Lung (tissue), 12 donors: ENCODE measurements around the gene TUBB3. TPM values are rescaled to one million over a fixed set of nuclear protein-coding genes. Genes with fewer than 3 reads are reported as not detected.
"Not testable (repeated sequence)": the region's sequence is repeated elsewhere in the genome, so short reads cannot be mapped to it uniquely, and the experiment has no call there.

Experiments
- ATAC-seq: fragments of 200-7000 bp; cut with Tn5 transposase; one replicate; pipeline ENCODE4 v1.9.1; 2020; ENCODE audit warnings: moderate number of reproducible peaks; ENCODE audit not compliant: insufficient read depth, low FRiP score
- DNase-seq, 3 donors: peaks; one replicate each; pipeline ENCODE4 v3.0.0-alpha.2; 2013 to 2017
- H3K27ac ChIP-seq, 2 donors: one replicate each; pipeline ENCODE4 v1.5.1; 2013; ENCODE audit warnings: mild to moderate bottlenecking in 2 of 2, moderate library complexity in 2 of 2, control low read depth in 1 of 2, inconsistent platforms in 1 of 2, low read depth in 1 of 2, low read length in 1 of 2
- H3K27me3 ChIP-seq, 3 donors: one replicate each; pipeline ENCODE4 v1.5.1; 2013; ENCODE audit warnings: low read length in 2 of 3; ENCODE audit not compliant: control insufficient read depth in 3 of 3, insufficient read depth in 3 of 3
- H3K36me3 ChIP-seq, 4 donors: one replicate each; pipeline ENCODE4 v1.5.1; 2013; ENCODE audit warnings: low read length in 4 of 4, mild to moderate bottlenecking in 1 of 4, moderate library complexity in 1 of 4; ENCODE audit not compliant: control insufficient read depth in 4 of 4, insufficient read depth in 4 of 4
- H3K4me1 ChIP-seq, 5 donors: one replicate each; pipeline ENCODE4 v1.5.1; 2013; ENCODE audit warnings: low read length in 5 of 5, mild to moderate bottlenecking in 2 of 5, moderate library complexity in 1 of 5; ENCODE audit not compliant: control insufficient read depth in 5 of 5, insufficient read depth in 5 of 5
- H3K4me3 ChIP-seq: one replicate; pipeline ENCODE4 v1.5.1; 2013; ENCODE audit warnings: mild to moderate bottlenecking, control low read depth, moderate library complexity
- H3K9ac ChIP-seq, 2 donors: one replicate each; pipeline ENCODE4 v1.5.1; 2013; ENCODE audit warnings: low read length in 2 of 2, control low read depth in 1 of 2; ENCODE audit not compliant: insufficient read depth in 1 of 2
- H3K9me3 ChIP-seq, 4 donors: one replicate each; pipeline ENCODE4 v1.5.1; 2013; ENCODE audit warnings: low read length in 3 of 4, mild to moderate bottlenecking in 1 of 4, moderate library complexity in 1 of 4; ENCODE audit not compliant: control insufficient read depth in 4 of 4, insufficient read depth in 3 of 4
- CTCF ChIP-seq: IDR thresholded peaks from 2 replicates; pipeline ENCODE4 v1.5.1; 2012; ENCODE audit warnings: mild to moderate bottlenecking; ENCODE audit errors: control extremely low read depth, extremely low read depth
- WGBS, 2 donors: extraction: QIAGEN DNeasy Blood & Tissue Kit; methylation state at CpG; one replicate each; pipeline ENCODE4 v1.1.7; 2013; 5-methylcytosine and 5-hydroxymethylcytosine counted together
- polyA plus RNA-seq, 2 donors: library from polyadenylated mRNA; stranded (reverse); fragments of 200-250 nt; gene quantifications; one replicate each; pipeline ENCODE4 v1.2.1, GENCODE V29; 2013
- total RNA-seq, 2 donors: library from RNA; depleted of rRNA in 1 of 2; stranded (reverse); fragments of >200 nt in 1 of 2; gene quantifications; one replicate each; pipeline ENCODE4 v1.2.1, GENCODE V29; 2014 to 2021
- donor health status: control.
- donor health status: control.
- donor health status: Bipolar disorder and iron deficiency.
- donor health status: healthy.
- donor health status: DM: yes; HTN: yes; CAD: no.

Gene TUBB3
- total and polyA plus RNA-seq, 4 donors: 1.3 to 15.6 (median 8.9) TPM

- Histone ChIP-seq H3K4me1 (no peaks in the 10 kb centered on the region), H3K9ac (no peak overlapping the region), H3K4me3 (no peak overlapping the region), H3K27ac (no peak overlapping the region), H3K27me3 (no peaks in the 10 kb centered on the region), H3K36me3 (peaks cover 0 to 55% (median 4%) of the 10 kb centered on the region in 4 donors), H3K9me3 (no peaks in the 10 kb centered on the region)
- ATAC-seq (no peak), DNase-seq (no peak)
- WGBS, 2 donors: 91 to 94% methylated on average over 25 of the region's 25 CpGs
- TF ChIP-seq CTCF: no peak
Measured at GRCh38 chr16:89964201-89964600, 41.1 kb downstream of the TUBB3 start.

- DNase-seq: no peak
- peaks cover 0 to 45% (median 5%) of the 10 kb centered on the region in 4 donors for H3K36me3 ChIP-seq
Measured at GRCh38 chr16:89965447-89966225, 42.5 kb downstream of the TUBB3 start.

GRCh38 chr16:89966756-89967155 lies 43.6 kb downstream of the TUBB3 start:
- H3K9me3 ChIP-seq: peaks cover 0 to 13% (median 2%) of the 10 kb centered on the region in 4 donors
- peaks cover 0 to 35% (median 4%) of the 10 kb centered on the region in 4 donors for H3K36me3 ChIP-seq
- no peak overlapping the region for H3K9ac ChIP-seq
- 87 to 88% methylated on average over 9 of the region's 9 CpGs for WGBS, 2 donors
- ATAC-seq: no peak
- H3K4me3 ChIP-seq: no peak overlapping the region
- peaks cover 2 to 8% (median 5%) of the 10 kb centered on the region in 5 donors for H3K4me1 ChIP-seq
- no peak overlapping the region for H3K27ac ChIP-seq
- no peak for TF ChIP-seq CTCF
- no peak for DNase-seq
- no peaks in the 10 kb centered on the region for H3K27me3 ChIP-seq

More at GRCh38 chr16:89965447-89966225, 42.5 kb downstream of the TUBB3 start:
- 92 to 95% methylated on average over 30 of the region's 30 CpGs for WGBS, 2 donors
- TF ChIP-seq CTCF: no peak
- Histone ChIP-seq H3K27ac (no peak overlapping the region), H3K9ac (no peak overlapping the region), H3K4me3 (no peak overlapping the region), H3K27me3 (no peaks in the 10 kb centered on the region), H3K4me1 (no peaks in the 10 kb centered on the region), H3K9me3 (peaks cover 0 to 3% (median 0%) of the 10 kb centered on the region in 4 donors)
- no peak for ATAC-seq

- H3K36me3 ChIP-seq: peaks cover 0 to 32% (median 4%) of the 10 kb centered on the region in 4 donors
- H3K9ac ChIP-seq, DNase-seq, H3K27me3 ChIP-seq, H3K4me3 ChIP-seq, H3K27ac ChIP-seq, ATAC-seq: not testable (repeated sequence)
- H3K9me3 ChIP-seq: peaks cover 0 to 13% (median 2%) of the 10 kb centered on the region in 4 donors
- WGBS, 2 donors: 56 to 76% methylated on average over 5 of the region's 5 CpGs
- peaks cover 4 to 10% (median 8%) of the 10 kb centered on the region in 5 donors for H3K4me1 ChIP-seq
Measured at GRCh38 chr16:89967436-89967835, 44.3 kb downstream of the TUBB3 start.

- H3K27me3 ChIP-seq, H3K9ac ChIP-seq, ATAC-seq, DNase-seq, H3K4me3 ChIP-seq: not testable (repeated sequence)
- 88 to 93% methylated on average over 11 of the region's 11 CpGs for WGBS, 2 donors
- peaks cover 0 to 28% (median 4%) of the 10 kb centered on the region in 4 donors for H3K36me3 ChIP-seq
- peak overlapping the region in 1 of 2 donors; percentile 9 for H3K27ac ChIP-seq
- peaks cover 0 to 13% (median 2%) of the 10 kb centered on the region in 4 donors for H3K9me3 ChIP-seq
- peaks cover 4 to 10% (median 8%) of the 10 kb centered on the region in 5 donors for H3K4me1 ChIP-seq
Measured at GRCh38 chr16:89968074-89968473, 44.9 kb downstream of the TUBB3 start.
